H9 (cell line): Measurements from ENCODE around the gene POR. TPM values are rescaled to one million over a fixed set of nuclear protein-coding genes. Genes with fewer than 3 reads are reported as not detected.

Source experiments
- DNase-seq: peaks from one replicate; pipeline ENCODE4 v3.0.0-alpha.2; 2017
- H2AFZ ChIP-seq: one replicate; pipeline ENCODE4 v1.6.1; 2013; ENCODE audit warnings: mild to moderate bottlenecking, low read length, control low read depth, moderate library complexity
- H2AK5ac ChIP-seq: 2 replicates; pipeline ENCODE4 v1.6.1; 2013; ENCODE audit warnings: low read length, control low read depth, mixed read lengths; ENCODE audit not compliant: insufficient read length
- H2BK120ac ChIP-seq: one replicate; pipeline ENCODE4 v1.6.1; 2013; ENCODE audit warnings: low read depth, mild to moderate bottlenecking, low read length, control low read depth, inconsistent platforms; ENCODE audit not compliant: poor library complexity, severe bottlenecking
- H2BK12ac ChIP-seq: 2 replicates; pipeline ENCODE4 v1.6.1; 2013; ENCODE audit warnings: low read length, control low read depth, mixed read lengths, low read depth; ENCODE audit not compliant: insufficient read length
- H2BK15ac ChIP-seq: 2 replicates; pipeline ENCODE4 v1.6.1; 2013; ENCODE audit warnings: low read depth, low read length, control low read depth
- H2BK20ac ChIP-seq: one replicate; pipeline ENCODE4 v1.6.1; 2013; ENCODE audit warnings: low read depth, mild to moderate bottlenecking, low read length, control low read depth, inconsistent platforms; ENCODE audit not compliant: poor library complexity, severe bottlenecking
- H2BK5ac ChIP-seq: 2 replicates; pipeline ENCODE4 v1.6.1; 2013; ENCODE audit warnings: low read length, control low read depth, mixed read lengths; ENCODE audit not compliant: insufficient read length
- H3K14ac ChIP-seq: 2 replicates; pipeline ENCODE4 v1.6.1; 2013; ENCODE audit warnings: low read length, control low read depth; ENCODE audit not compliant: insufficient read depth
- H3K18ac ChIP-seq: 2 replicates; pipeline ENCODE4 v1.6.1; 2013; ENCODE audit warnings: low read depth, mild to moderate bottlenecking, mixed read lengths, low read length, control low read depth; ENCODE audit not compliant: insufficient read length
- H3K23ac ChIP-seq: 2 replicates; pipeline ENCODE4 v1.6.1; 2013; ENCODE audit warnings: low read length, control low read depth, mixed read lengths, low read depth; ENCODE audit not compliant: insufficient read length
- H3K23me2 ChIP-seq: 2 replicates; pipeline ENCODE4 v1.6.1; 2013; ENCODE audit warnings: low read depth, mild to moderate bottlenecking, mixed read lengths, low read length, control low read depth; ENCODE audit not compliant: insufficient read length, poor library complexity, severe bottlenecking
- H3K27ac ChIP-seq: 2 replicates; pipeline ENCODE4 v1.5.1; 2013; ENCODE audit warnings: low read length, control low read depth, mixed read lengths, low read depth; ENCODE audit not compliant: insufficient read length
- H3K27me3 ChIP-seq: 2 replicates; pipeline ENCODE4 v1.6.1; 2013; ENCODE audit warnings: low read length, control low read depth, inconsistent platforms; ENCODE audit not compliant: insufficient read depth
- H3K4ac ChIP-seq: 2 replicates; pipeline ENCODE4 v1.6.1; 2013; ENCODE audit warnings: low read depth, mild to moderate bottlenecking, control low read depth, inconsistent platforms, low read length, moderate library complexity
- H3K4me1 ChIP-seq: 2 replicates; pipeline ENCODE4 v1.6.1; 2013; ENCODE audit warnings: low read length, control low read depth, inconsistent platforms; ENCODE audit not compliant: insufficient read depth
- H3K4me2 ChIP-seq: 2 replicates; pipeline ENCODE4 v1.6.1; 2013; ENCODE audit warnings: low read length, control low read depth, mixed read lengths; ENCODE audit not compliant: insufficient read length, insufficient read depth
- H3K56ac ChIP-seq: 2 replicates; pipeline ENCODE4 v1.6.1; 2013; ENCODE audit warnings: low read depth, mild to moderate bottlenecking, mixed read lengths, low read length, control low read depth; ENCODE audit not compliant: insufficient read length
- H3K79me1 ChIP-seq: 2 replicates; pipeline ENCODE4 v1.6.1; 2013; ENCODE audit warnings: low read depth, mild to moderate bottlenecking, moderate library complexity, low read length, control low read depth, inconsistent platforms; ENCODE audit not compliant: insufficient read depth, poor library complexity, severe bottlenecking
- H3K79me2 ChIP-seq: 2 replicates; pipeline ENCODE4 v1.6.1; 2013; ENCODE audit warnings: low read length, control low read depth, inconsistent platforms; ENCODE audit not compliant: insufficient read depth
- H3K9ac ChIP-seq: 2 replicates; pipeline ENCODE4 v1.6.1; 2013; ENCODE audit warnings: low read length, control low read depth, mixed read lengths; ENCODE audit not compliant: insufficient read length; ENCODE audit errors: extremely low read depth
- H3K9me3 ChIP-seq: one replicate; pipeline ENCODE4 v1.6.1; 2013; ENCODE audit warnings: low read depth, low read length, inconsistent platforms; ENCODE audit not compliant: control insufficient read depth
- H3T11ph ChIP-seq: one replicate; pipeline ENCODE4 v1.6.1; 2013; ENCODE audit warnings: mild to moderate bottlenecking, low read length, control low read depth, inconsistent platforms
- H4K20me1 ChIP-seq: one replicate; pipeline ENCODE4 v1.6.1; 2013; ENCODE audit not compliant: control insufficient read depth, insufficient read length, insufficient read depth
- H4K5ac ChIP-seq: 2 replicates; pipeline ENCODE4 v1.6.1; 2013; ENCODE audit warnings: low read depth, mild to moderate bottlenecking, mixed read lengths, low read length, control low read depth; ENCODE audit not compliant: insufficient read length
- H4K8ac ChIP-seq: replicated peaks from 2 replicates; pipeline ENCODE4 v1.6.1; 2013; ENCODE audit warnings: low read length, control low read depth, mixed read lengths, low read depth; ENCODE audit not compliant: insufficient read length
- H4K91ac ChIP-seq: 2 replicates; pipeline ENCODE4 v1.6.1; 2013; ENCODE audit warnings: low read depth, mild to moderate bottlenecking, moderate library complexity, mixed read lengths, low read length, control low read depth; ENCODE audit not compliant: insufficient read length
- H3K27ac Mint-ChIP-seq, 3 experiments: 2 replicates in 2 of 3; 3 replicates in 1 of 3; pipeline ENCODE4 v1.8.0; 2020 to 2021; ENCODE audit warnings: mixed read lengths in 3 of 3, mild to moderate bottlenecking in 1 of 3, moderate library complexity in 1 of 3
- H3K27me3 Mint-ChIP-seq: 2 replicates; pipeline ENCODE4 v1.8.0; 2021; ENCODE audit warnings: low read depth, mild to moderate bottlenecking, moderate library complexity, mixed read lengths
- H3K36me3 Mint-ChIP-seq, 3 experiments: 2 replicates in 2 of 3; 3 replicates in 1 of 3; pipeline ENCODE4 v1.8.0; 2020 to 2021; ENCODE audit warnings: low read depth in 3 of 3, mixed read lengths in 3 of 3; ENCODE audit not compliant: insufficient read depth in 1 of 3
- H3K4me1 Mint-ChIP-seq, 2 experiments: 2 replicates each; pipeline ENCODE4 v1.8.0; 2020; ENCODE audit warnings: mixed read lengths in 2 of 2
- H3K4me3 Mint-ChIP-seq, 2 experiments: 2 replicates in 1 of 2; 3 replicates in 1 of 2; pipeline ENCODE4 v1.8.0; 2020 to 2021; ENCODE audit warnings: mild to moderate bottlenecking in 2 of 2, mixed read lengths in 2 of 2, moderate library complexity in 1 of 2
- H3K9me3 Mint-ChIP-seq, 2 experiments: 2 replicates in 1 of 2; 3 replicates in 1 of 2; pipeline ENCODE4 v1.8.0; 2020; ENCODE audit warnings: mild to moderate bottlenecking in 2 of 2, mixed read lengths in 2 of 2, moderate library complexity in 1 of 2
- CTCF ChIP-seq: fragments of 200-600 bp; sonication (generic); conservative IDR thresholded peaks from 3 replicates; pipeline ENCODE4 v1.8.0; 2021; ENCODE audit warnings: antibody characterized with exemption, mild to moderate bottlenecking
- WGBS: extraction: QIAGEN DNeasy Blood & Tissue Kit; methylation state at CpG from one replicate; pipeline ENCODE4 v1.1.7; 2013; ENCODE audit warnings: missing lambda C conversion rate, low lambda C conversion rate, mixed read lengths; ENCODE audit not compliant: insufficient read length; ENCODE audit errors: extremely low coverage; 5-methylcytosine and 5-hydroxymethylcytosine counted together
- total RNA-seq: library from RNA; stranded (reverse); gene quantifications from 2 replicates; pipeline ENCODE4 v1.2.1, GENCODE V29; 2021

POR gene
- total RNA-seq, 1 experiment from 2014 or later: 128 TPM

GRCh38 chr7:75955331-75955955, 40.5 kb downstream of the POR start:
- H3K36me3 Mint-ChIP-seq: peaks cover 18 to 51% (median 43%) of the 10 kb centered on the region in 3 experiments; a peak in 6 of 7 replicates
- no peak overlapping the region for H3K18ac ChIP-seq
- H4K8ac ChIP-seq: no peak overlapping the region
- H3T11ph ChIP-seq: no peak overlapping the region
- WGBS: no CpG with 5 or more reads among the region's 12 CpGs
- peaks cover 2 to 6% of the 10 kb centered on the region in 2 experiments; a peak in 1 of 5 replicates for H3K9me3 Mint-ChIP-seq
- H3K27me3 ChIP-seq: no peaks in the 10 kb centered on the region
- H2BK120ac ChIP-seq: no peak overlapping the region
- H3K4ac ChIP-seq: no peak overlapping the region
- no peak overlapping the region for H2BK12ac ChIP-seq
- H3K4me1 Mint-ChIP-seq: peaks cover 13 to 16% of the 10 kb centered on the region in 2 experiments
- H4K91ac ChIP-seq: no peak overlapping the region
- no peak overlapping the region for H3K9ac ChIP-seq
- H4K20me1 ChIP-seq: no peaks in the 10 kb centered on the region
- H3K9me3 ChIP-seq: no peaks in the 10 kb centered on the region
- no peak overlapping the region for H4K5ac ChIP-seq
- H3K79me1 ChIP-seq: no peaks in the 10 kb centered on the region
- H3K4me1 ChIP-seq: no peaks in the 10 kb centered on the region
- H2BK5ac ChIP-seq: no peak overlapping the region
- H3K4me3 Mint-ChIP-seq: no peak overlapping the region
- H3K27ac ChIP-seq: no peak overlapping the region
- H3K27ac Mint-ChIP-seq: peak overlapping the region in 1 of 3 experiments; percentile 10; a peak in 1 of 7 replicates
- no peaks in the 10 kb centered on the region for H3K27me3 Mint-ChIP-seq
- TF ChIP-seq CTCF: no peak
- H3K14ac ChIP-seq: no peak overlapping the region
- no peak overlapping the region for H2AK5ac ChIP-seq
- no peak overlapping the region for H3K4me2 ChIP-seq
- no peaks in the 10 kb centered on the region for H3K79me2 ChIP-seq
- no peak for DNase-seq
- no peak overlapping the region for H2BK15ac ChIP-seq
- no peak overlapping the region for H2BK20ac ChIP-seq
- no peaks in the 10 kb centered on the region for H3K23me2 ChIP-seq
- H3K23ac ChIP-seq: no peak overlapping the region
- no peak overlapping the region for H2AFZ ChIP-seq
- no peak overlapping the region for H3K56ac ChIP-seq
